GM19099 (cell line): ENCODE data around the gene P4HA2.

Experiments
- POLR2A ChIP-seq: IDR thresholded peaks from 3 replicates; pipeline ENCODE4 v1.6.1; 2011; ENCODE audit warnings: low read depth; ENCODE audit not compliant: insufficient read length; ENCODE audit errors: extremely low read depth

The P4HA2 gene

GRCh38 chr5:132204371-132205135 is 23.1 kb downstream of the P4HA2 start:
- no peak for TF ChIP-seq POLR2A

GRCh38 chr5:132203916-132204315 is 23.7 kb downstream of the P4HA2 start:
- TF ChIP-seq POLR2A = no peak

- no peak for TF ChIP-seq POLR2A
These were observed 24.2 kb downstream of the P4HA2 start for GRCh38 chr5:132203464-132203818.

GRCh38 chr5:132202711-132203463 is 24.8 kb downstream of the P4HA2 start:
- TF ChIP-seq POLR2A = no peak

- TF ChIP-seq POLR2A = no peak
These were observed 28.5 kb downstream of the P4HA2 start for GRCh38 chr5:132199116-132199680.

- no peak for TF ChIP-seq POLR2A
These were observed 29.1 kb downstream of the P4HA2 start for GRCh38 chr5:132198571-132198970.

GRCh38 chr5:132195727-132196126 is 31.9 kb downstream of the P4HA2 start:
- TF ChIP-seq POLR2A = no peak

GRCh38 chr5:132193165-132193694 is 34.4 kb downstream of the P4HA2 start:
- no peak for TF ChIP-seq POLR2A

GRCh38 chr5:132190161-132190817 is 37.4 kb downstream of the P4HA2 start:
- TF ChIP-seq POLR2A = no peak

GRCh38 chr5:132184588-132184987 is 43.1 kb downstream of the P4HA2 start:
- no peak for TF ChIP-seq POLR2A

- TF ChIP-seq POLR2A = no peak
These were observed 43.9 kb downstream of the P4HA2 start for GRCh38 chr5:132183723-132184122.

GRCh38 chr5:132182359-132183040 is 45.2 kb downstream of the P4HA2 start:
- TF ChIP-seq POLR2A = no peak

GRCh38 chr5:132181011-132181629 is 46.5 kb downstream of the P4HA2 start:
- no peak for TF ChIP-seq POLR2A

- TF ChIP-seq POLR2A = no peak
These were observed 47.4 kb downstream of the P4HA2 start for GRCh38 chr5:132180134-132180745.
